Osteoblast (primary cell): ENCODE data around the gene DAPP1. TPM values are rescaled to one million over a fixed set of nuclear protein-coding genes. Genes with fewer than 3 reads are reported as not detected.

Experiments
- DNase-seq: peaks from one replicate; pipeline ENCODE4 v3.0.0; 2011; ENCODE audit warnings: low spot score, mixed read lengths; ENCODE audit not compliant: insufficient read length; ENCODE audit errors: missing footprints
- H2AFZ ChIP-seq: 2 replicates; pipeline ENCODE4 v1.6.0; 2011; ENCODE audit warnings: mild to moderate bottlenecking, low read length
- H3K27ac ChIP-seq: 2 replicates; pipeline ENCODE4 v1.5.1; 2011; ENCODE audit warnings: mild to moderate bottlenecking, low read depth, low read length, moderate library complexity
- H3K27me3 ChIP-seq: 2 replicates; pipeline ENCODE4 v1.6.0; 2012; ENCODE audit warnings: mild to moderate bottlenecking, control low read depth, inconsistent platforms, low read length, moderate library complexity; ENCODE audit not compliant: insufficient read depth
- H3K36me3 ChIP-seq: 2 replicates; pipeline ENCODE4 v1.5.1; 2011; ENCODE audit warnings: mild to moderate bottlenecking, low read length, control low read depth, moderate library complexity; ENCODE audit not compliant: insufficient read depth
- H3K4me1 ChIP-seq: 2 replicates; pipeline ENCODE4 v1.5.1; 2011; ENCODE audit warnings: mild to moderate bottlenecking, low read length, control low read depth, moderate library complexity; ENCODE audit not compliant: insufficient read depth
- H3K4me2 ChIP-seq: 2 replicates; pipeline ENCODE4 v1.6.0; 2011; ENCODE audit warnings: mild to moderate bottlenecking, low read length; ENCODE audit not compliant: insufficient read depth
- H3K4me3 ChIP-seq: fragments of 200-600 bp; sonication (generic); 3 replicates; pipeline ENCODE4 v1.5.1; 2012; ENCODE audit warnings: mild to moderate bottlenecking, low read length, inconsistent platforms; ENCODE audit not compliant: insufficient read depth
- H3K79me2 ChIP-seq: 2 replicates; pipeline ENCODE4 v1.6.0; 2012; ENCODE audit warnings: mild to moderate bottlenecking, low read length, control low read depth, inconsistent platforms; ENCODE audit not compliant: insufficient read depth
- H3K9me3 ChIP-seq: 2 replicates; pipeline ENCODE4 v1.5.1; 2011; ENCODE audit warnings: low read depth, low read length, control low read depth
- H4K20me1 ChIP-seq: 2 replicates; pipeline ENCODE4 v1.6.0; 2012; ENCODE audit warnings: mild to moderate bottlenecking, low read length, control low read depth; ENCODE audit not compliant: insufficient read depth
- total RNA-seq: library from RNA; depleted of rRNA; stranded (reverse); fragments of >200 nt; gene quantifications from 2 replicates; pipeline ENCODE4 v1.2.3, GENCODE V29; 2012
- TF ChIP-seq, protein P1 (sequence below): IDR thresholded peaks from 2 replicates; pipeline ENCODE4 v1.5.1; 2011; ENCODE audit warnings: mild to moderate bottlenecking, low read depth, low read length, moderate library complexity; ENCODE audit errors: extremely low read depth

Gene DAPP1
- total RNA-seq, 1 donor, result not detected

DNA sequence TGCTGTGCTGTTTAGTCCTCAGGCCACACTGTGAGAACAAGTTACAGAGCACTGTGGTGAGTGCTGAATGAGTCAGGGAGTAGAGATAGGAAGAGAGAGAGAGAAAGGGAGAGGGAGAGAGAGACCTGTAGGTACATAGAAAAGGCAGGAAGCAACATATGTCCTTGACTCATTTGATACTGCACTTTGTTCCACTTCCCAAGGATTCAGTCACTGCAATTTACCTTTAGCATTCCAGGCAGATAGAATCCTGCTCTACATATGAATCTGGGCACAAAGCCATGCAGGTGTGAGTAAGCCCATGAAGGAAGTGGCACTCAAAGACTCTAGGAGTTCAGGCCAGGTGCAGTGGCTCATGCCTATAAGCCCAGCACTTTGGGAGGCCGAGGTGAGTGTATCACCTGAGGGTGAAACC, 1.0 kb upstream of the DAPP1 start:
- TF ChIP-seq, protein P1, sequence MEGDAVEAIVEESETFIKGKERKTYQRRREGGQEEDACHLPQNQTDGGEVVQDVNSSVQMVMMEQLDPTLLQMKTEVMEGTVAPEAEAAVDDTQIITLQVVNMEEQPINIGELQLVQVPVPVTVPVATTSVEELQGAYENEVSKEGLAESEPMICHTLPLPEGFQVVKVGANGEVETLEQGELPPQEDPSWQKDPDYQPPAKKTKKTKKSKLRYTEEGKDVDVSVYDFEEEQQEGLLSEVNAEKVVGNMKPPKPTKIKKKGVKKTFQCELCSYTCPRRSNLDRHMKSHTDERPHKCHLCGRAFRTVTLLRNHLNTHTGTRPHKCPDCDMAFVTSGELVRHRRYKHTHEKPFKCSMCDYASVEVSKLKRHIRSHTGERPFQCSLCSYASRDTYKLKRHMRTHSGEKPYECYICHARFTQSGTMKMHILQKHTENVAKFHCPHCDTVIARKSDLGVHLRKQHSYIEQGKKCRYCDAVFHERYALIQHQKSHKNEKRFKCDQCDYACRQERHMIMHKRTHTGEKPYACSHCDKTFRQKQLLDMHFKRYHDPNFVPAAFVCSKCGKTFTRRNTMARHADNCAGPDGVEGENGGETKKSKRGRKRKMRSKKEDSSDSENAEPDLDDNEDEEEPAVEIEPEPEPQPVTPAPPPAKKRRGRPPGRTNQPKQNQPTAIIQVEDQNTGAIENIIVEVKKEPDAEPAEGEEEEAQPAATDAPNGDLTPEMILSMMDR, result no peak
- H3K27ac ChIP-seq, result no peak overlapping the region
- H3K27me3 ChIP-seq, result no peaks in the 10 kb centered on the region
- no peaks in the 10 kb centered on the region for H3K36me3 ChIP-seq
- no peaks in the 10 kb centered on the region for H4K20me1 ChIP-seq
- no peaks in the 10 kb centered on the region for H3K9me3 ChIP-seq
- H3K4me2 ChIP-seq, result no peak overlapping the region
- no peak overlapping the region for H2AFZ ChIP-seq
- no peak overlapping the region for H3K4me3 ChIP-seq
- H3K4me1 ChIP-seq, result no peaks in the 10 kb centered on the region
- no peak for DNase-seq
- H3K79me2 ChIP-seq, result no peaks in the 10 kb centered on the region

DNA sequence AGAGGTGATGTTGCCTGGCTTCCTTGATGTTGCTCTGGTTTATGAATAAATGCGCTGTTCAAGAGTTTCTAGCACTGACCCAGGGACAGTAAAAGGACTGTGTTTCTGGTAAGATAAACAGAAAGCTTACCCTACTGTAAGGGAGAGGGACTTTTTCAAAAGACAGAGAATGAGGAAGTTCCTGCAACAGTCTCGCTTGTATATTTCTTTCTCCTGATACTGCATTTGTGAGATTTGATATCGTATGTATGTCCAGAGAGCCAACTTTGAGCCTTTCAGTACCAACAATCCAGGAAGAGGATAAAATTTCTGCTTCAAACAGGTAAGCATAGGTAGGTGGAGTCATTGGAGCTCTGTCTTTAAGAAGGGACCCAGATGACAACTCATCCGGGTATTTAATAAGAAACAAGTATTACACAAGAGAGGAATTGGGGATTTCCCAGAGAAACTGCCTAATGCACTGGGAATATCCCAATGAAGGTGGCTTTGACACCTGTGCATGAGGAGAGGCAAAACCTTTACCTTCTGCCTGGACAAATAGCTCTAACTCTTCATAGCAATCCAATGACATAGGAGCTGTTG, 773 bp downstream of the DAPP1 start:
- Histone ChIP-seq H3K79me2 (no peaks in the 10 kb centered on the region), H4K20me1 (no peaks in the 10 kb centered on the region), H3K27ac (no peak overlapping the region), H3K4me1 (no peaks in the 10 kb centered on the region), H3K9me3 (no peaks in the 10 kb centered on the region), H2AFZ (no peak overlapping the region), H3K36me3 (no peaks in the 10 kb centered on the region), H3K4me3 (no peak overlapping the region), H3K27me3 (no peaks in the 10 kb centered on the region), H3K4me2 (no peak overlapping the region)
- TF ChIP-seq, protein P1, result no peak
- no peak for DNase-seq

DNA sequence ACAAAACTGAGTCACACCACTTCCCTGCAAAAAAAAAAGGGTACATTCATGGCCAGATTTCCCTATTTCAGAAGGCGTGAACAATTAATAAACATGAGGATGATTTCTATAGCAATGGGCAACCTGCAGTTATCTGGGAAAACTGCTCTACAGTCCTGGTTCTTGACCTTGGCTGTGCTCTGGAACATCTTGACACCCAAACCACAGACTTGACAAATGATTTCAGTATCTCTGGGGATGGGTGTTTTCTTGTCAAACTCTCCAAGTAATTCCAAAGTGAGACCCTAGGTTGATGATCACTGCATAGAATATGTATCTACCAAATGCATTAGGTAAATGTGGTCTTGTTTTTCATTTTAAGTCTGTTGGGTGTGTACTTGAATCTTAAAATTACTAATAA, 2.0 kb downstream of the DAPP1 start:
- H3K79me2 ChIP-seq, result no peaks in the 10 kb centered on the region
- DNase-seq, result no peak

DNA sequence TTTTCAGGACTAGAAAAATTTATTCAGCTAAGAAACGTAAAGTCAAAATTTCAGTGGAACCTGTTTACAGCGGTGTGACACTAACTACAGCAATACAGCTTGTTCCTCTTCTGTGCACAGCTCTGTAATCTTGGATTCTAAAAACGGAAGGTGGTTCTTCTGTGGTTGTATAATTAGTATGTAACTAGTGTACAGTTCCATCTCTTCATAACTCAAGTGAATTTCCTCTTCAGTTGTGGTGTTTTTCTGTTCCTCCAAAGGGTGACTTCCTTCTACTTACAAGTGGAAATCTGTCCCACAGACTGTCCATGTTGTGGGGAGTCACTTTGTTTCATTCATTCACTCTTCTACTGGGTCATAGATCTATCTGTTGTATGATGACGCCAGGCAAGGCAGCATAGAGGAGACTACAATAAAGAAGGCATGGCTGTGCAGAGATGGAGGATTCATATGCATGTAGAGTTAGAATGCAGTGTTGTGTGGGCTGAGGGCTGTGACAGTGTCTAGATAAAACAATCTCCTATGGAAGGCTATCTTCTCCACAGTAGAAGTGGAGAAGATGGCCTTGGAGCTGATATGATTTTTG, 5.4 kb downstream of the DAPP1 start:
- Histone ChIP-seq H4K20me1 (no peaks in the 10 kb centered on the region), H3K9me3 (no peaks in the 10 kb centered on the region), H3K4me2 (no peak overlapping the region), H3K27me3 (no peaks in the 10 kb centered on the region), H2AFZ (no peak overlapping the region), H3K27ac (no peak overlapping the region), H3K36me3 (no peaks in the 10 kb centered on the region), H3K4me1 (no peaks in the 10 kb centered on the region), H3K79me2 (no peaks in the 10 kb centered on the region), H3K4me3 (no peak overlapping the region)
- TF ChIP-seq, protein P1, result no peak
- DNase-seq, result no peak

More for the DNA sequence above, 2.0 kb downstream of the DAPP1 start:
- no peak overlapping the region for H3K4me2 ChIP-seq
- H3K4me1 ChIP-seq, result no peaks in the 10 kb centered on the region
- H3K27ac ChIP-seq, result no peak overlapping the region
- H3K4me3 ChIP-seq, result no peak overlapping the region
- H2AFZ ChIP-seq, result no peak overlapping the region
- no peaks in the 10 kb centered on the region for H3K9me3 ChIP-seq
- no peaks in the 10 kb centered on the region for H4K20me1 ChIP-seq
- no peaks in the 10 kb centered on the region for H3K27me3 ChIP-seq
- H3K36me3 ChIP-seq, result no peaks in the 10 kb centered on the region
- TF ChIP-seq, protein P1, result no peak
